Measurements from ENCODE around the gene TRMT44.
"Not testable (repeated sequence)": the region's sequence is repeated elsewhere in the genome, so short reads cannot be mapped to it uniquely, and the experiment has no call there.

TRMT44 gene

GRCh38 chr4:8500966-8501365 is 60.4 kb downstream of the TRMT44 start:
- no peak for DNase-seq

- no peak for DNase-seq
These were observed 61.2 kb downstream of the TRMT44 start for GRCh38 chr4:8501781-8502180.

GRCh38 chr4:8502371-8502770 is 61.8 kb downstream of the TRMT44 start:
- DNase-seq = no peak

- DNase-seq = no peak
These were observed 62.4 kb downstream of the TRMT44 start for GRCh38 chr4:8502836-8503585.

- no peak for DNase-seq
These were observed 63.2 kb downstream of the TRMT44 start for GRCh38 chr4:8503801-8504200.

GRCh38 chr4:8504279-8505007 is 63.9 kb downstream of the TRMT44 start:
- DNase-seq = no peak

- no peak for DNase-seq
These were observed 64.7 kb downstream of the TRMT44 start for GRCh38 chr4:8505229-8505628.

GRCh38 chr4:8506006-8506372 is 65.4 kb downstream of the TRMT44 start:
- no peak for DNase-seq

- DNase-seq = no peak
These were observed 66.0 kb downstream of the TRMT44 start for GRCh38 chr4:8506373-8507195.

- DNase-seq = no peak
These were observed 66.6 kb downstream of the TRMT44 start for GRCh38 chr4:8507196-8507570.

GRCh38 chr4:8507624-8508023 is 67.0 kb downstream of the TRMT44 start:
- no peak for DNase-seq

GRCh38 chr4:8508266-8508665 is 67.7 kb downstream of the TRMT44 start:
- no peak for DNase-seq

- DNase-seq = no peak
These were observed 68.2 kb downstream of the TRMT44 start for GRCh38 chr4:8508740-8509139.

GRCh38 chr4:8509311-8509950 is 68.9 kb downstream of the TRMT44 start:
- no peak for DNase-seq

GRCh38 chr4:8510191-8510590 is 69.6 kb downstream of the TRMT44 start:
- DNase-seq = no peak

- no peak for DNase-seq
These were observed 70.2 kb downstream of the TRMT44 start for GRCh38 chr4:8510611-8511285.

GRCh38 chr4:8512510-8512909 is 71.9 kb downstream of the TRMT44 start:
- no peak for DNase-seq

- DNase-seq = not testable (repeated sequence)
These were observed 72.5 kb downstream of the TRMT44 start for GRCh38 chr4:8513080-8513479.

GRCh38 chr4:8513931-8514330 is 73.4 kb downstream of the TRMT44 start:
- DNase-seq = no peak

GRCh38 chr4:8514391-8514790 is 73.8 kb downstream of the TRMT44 start:
- no peak for DNase-seq

- no peak for DNase-seq
These were observed 74.9 kb downstream of the TRMT44 start for GRCh38 chr4:8515316-8516060.

GRCh38 chr4:8516061-8516573 is 75.5 kb downstream of the TRMT44 start:
- no peak for DNase-seq
